AG04450 (cell line): ENCODE data around the gene SPRED2. TPM values are rescaled to one million over a fixed set of nuclear protein-coding genes. Genes with fewer than 3 reads are reported as not detected.

Experiments used
- CTCF ChIA-PET: fragments of 300-600, 350-600 bp; formaldehyde crosslinking; extraction: SDS; loops from one replicate; lab custom pipeline; 2022; ENCODE audit warnings: antibody characterized with exemption, inconsistent platforms; lab: Charles Lee
- POLR2A ChIA-PET: fragments of 350-600 bp; formaldehyde crosslinking; extraction: SDS; loops from one replicate; lab custom pipeline; 2021; ENCODE audit warnings: antibody characterized with exemption, inconsistent platforms; lab: Yijun Ruan, JAX
- DNase-seq: peaks from one replicate; pipeline ENCODE4 v3.0.0-alpha.2; 2011; ENCODE audit warnings: low read depth, low spot score
- H3K27ac ChIP-seq: one replicate; pipeline ENCODE4 v1.5.1; 2012; ENCODE audit warnings: low read depth, low read length, control low read depth
- H3K27me3 ChIP-seq: one replicate; pipeline ENCODE4 v1.6.0; 2012; ENCODE audit warnings: low read length; ENCODE audit not compliant: control insufficient read depth, insufficient read depth
- H3K4me3 ChIP-seq: 2 replicates; pipeline ENCODE4 v1.5.1; 2011; ENCODE audit warnings: mild to moderate bottlenecking, low read depth, low read length, control low read depth
- H3K9me3 ChIP-seq: 2 replicates; pipeline ENCODE4 v1.5.1; 2012; ENCODE audit warnings: low read length; ENCODE audit not compliant: control insufficient read depth, insufficient read depth
- polyA plus RNA-seq: library from polyadenylated mRNA; depleted of rRNA; stranded (reverse); fragments of >200 nt; gene quantifications from 2 replicates; pipeline ENCODE4 v1.2.3, GENCODE V29; 2011
- TF ChIP-seq, protein P1 (sequence below): IDR thresholded peaks from 2 replicates; pipeline ENCODE4 v1.5.1; 2011; ENCODE audit warnings: low read depth, low read length, control low read depth, inconsistent platforms

The SPRED2 gene
- polyA plus RNA-seq, 1 experiment: 18.6 TPM

- ChIA-PET CTCF (no interaction called here), POLR2A (no interaction called here)
- H3K27ac ChIP-seq: no peak overlapping the region
- DNase-seq: no peak
- H3K4me3 ChIP-seq: no peak overlapping the region
- H3K9me3 ChIP-seq: no peaks in the 10 kb centered on the region
- TF ChIP-seq, protein P1, sequence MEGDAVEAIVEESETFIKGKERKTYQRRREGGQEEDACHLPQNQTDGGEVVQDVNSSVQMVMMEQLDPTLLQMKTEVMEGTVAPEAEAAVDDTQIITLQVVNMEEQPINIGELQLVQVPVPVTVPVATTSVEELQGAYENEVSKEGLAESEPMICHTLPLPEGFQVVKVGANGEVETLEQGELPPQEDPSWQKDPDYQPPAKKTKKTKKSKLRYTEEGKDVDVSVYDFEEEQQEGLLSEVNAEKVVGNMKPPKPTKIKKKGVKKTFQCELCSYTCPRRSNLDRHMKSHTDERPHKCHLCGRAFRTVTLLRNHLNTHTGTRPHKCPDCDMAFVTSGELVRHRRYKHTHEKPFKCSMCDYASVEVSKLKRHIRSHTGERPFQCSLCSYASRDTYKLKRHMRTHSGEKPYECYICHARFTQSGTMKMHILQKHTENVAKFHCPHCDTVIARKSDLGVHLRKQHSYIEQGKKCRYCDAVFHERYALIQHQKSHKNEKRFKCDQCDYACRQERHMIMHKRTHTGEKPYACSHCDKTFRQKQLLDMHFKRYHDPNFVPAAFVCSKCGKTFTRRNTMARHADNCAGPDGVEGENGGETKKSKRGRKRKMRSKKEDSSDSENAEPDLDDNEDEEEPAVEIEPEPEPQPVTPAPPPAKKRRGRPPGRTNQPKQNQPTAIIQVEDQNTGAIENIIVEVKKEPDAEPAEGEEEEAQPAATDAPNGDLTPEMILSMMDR: no peak
- H3K27me3 ChIP-seq: no peaks in the 10 kb centered on the region
These were observed 52.1 kb downstream of the SPRED2 start for GRCh38 chr2:65380255-65380654.

- no peaks in the 10 kb centered on the region for H3K27me3 ChIP-seq
- POLR2A ChIA-PET: interaction anchor here (0.5 to 1.1 kb wide), 2 partner anchors 29 to 79 kb away, joined by 3 read pairs; no protein-coding TSS in a partner anchor
- H3K9me3 ChIP-seq: no peaks in the 10 kb centered on the region
- no peak overlapping the region for H3K27ac ChIP-seq
- no peak overlapping the region for H3K4me3 ChIP-seq
- CTCF ChIA-PET: no interaction called here
- DNase-seq: no peak
- TF ChIP-seq, protein P1: no peak
These were observed 52.7 kb downstream of the SPRED2 start for GRCh38 chr2:65379721-65380171.

- TF ChIP-seq, protein P1: no peak
- CTCF ChIA-PET: no interaction called here
- no peak overlapping the region for H3K4me3 ChIP-seq
These were observed 53.2 kb downstream of the SPRED2 start for GRCh38 chr2:65379223-65379622.

GRCh38 chr2:65378290-65378689 is 54.1 kb downstream of the SPRED2 start:
- ChIA-PET POLR2A (interaction anchor here (0.8 to 1.1 kb wide), 2 partner anchors 11 to 77 kb away, joined by 3 to 4 read pairs; no protein-coding TSS in a partner anchor), CTCF (interaction anchor here (1.3 kb wide), 1 partner anchor 113 kb away, joined by 5 read pairs; no protein-coding TSS in a partner anchor)
- Histone ChIP-seq H3K4me3 (no peak overlapping the region), H3K27me3 (no peaks in the 10 kb centered on the region), H3K27ac (no peak overlapping the region), H3K9me3 (no peaks in the 10 kb centered on the region)
- TF ChIP-seq, protein P1: no peak
- DNase-seq: no peak

More at GRCh38 chr2:65379223-65379622, 53.2 kb downstream of the SPRED2 start:
- no peaks in the 10 kb centered on the region for H3K27me3 ChIP-seq
- POLR2A ChIA-PET: interaction anchor here (0.5 to 1.1 kb wide), 3 partner anchors 29 to 95 kb away, joined by 3 to 4 read pairs (median 3); no protein-coding TSS in a partner anchor
- no peak overlapping the region for H3K27ac ChIP-seq
- H3K9me3 ChIP-seq: no peaks in the 10 kb centered on the region
- DNase-seq: no peak

- DNase-seq: no peak
- ChIA-PET CTCF (interaction anchor here (1.3 kb wide), 1 partner anchor 112 kb away, joined by 5 read pairs; no protein-coding TSS in a partner anchor), POLR2A (interaction anchor here (0.8 kb wide), 1 partner anchor 10 kb away, joined by 4 read pairs; no protein-coding TSS in a partner anchor)
- no peak overlapping the region for H3K4me3 ChIP-seq
- no peaks in the 10 kb centered on the region for H3K27me3 ChIP-seq
- no peaks in the 10 kb centered on the region for H3K9me3 ChIP-seq
- H3K27ac ChIP-seq: peak overlapping the region; percentile 3
- TF ChIP-seq, protein P1: no peak
These were observed 54.7 kb downstream of the SPRED2 start for GRCh38 chr2:65377556-65378192.
